Mucosa of descending colon (tissue), 3 donors: ENCODE results near the gene EIF4G3. TPM values are rescaled to one million over a fixed set of nuclear protein-coding genes. Genes with fewer than 3 reads are reported as not detected.

Experiments
- ATAC-seq: fragments of 200-7000 bp; cut with Tn5 transposase; one replicate; pipeline ENCODE4 v1.9.1; 2020; ENCODE audit warnings: mild to moderate bottlenecking, moderate library complexity
- DNase-seq, 3 donors: peaks; one replicate each; pipeline ENCODE4 v3.0.0-alpha.2; 2020
- H3K36me3 ChIP-seq: fragments of 200-600 bp; one replicate; pipeline ENCODE4 v1.8.0; 2021; ENCODE audit warnings: low read depth, mild to moderate bottlenecking
- H3K4me1 ChIP-seq: fragments of 200-600 bp; one replicate; pipeline ENCODE4 v1.8.0; 2021; ENCODE audit warnings: low read depth, mild to moderate bottlenecking
- H3K4me3 ChIP-seq: fragments of 200-600 bp; one replicate; pipeline ENCODE4 v1.8.0; 2021; ENCODE audit warnings: mild to moderate bottlenecking
- H3K9me3 ChIP-seq: fragments of 200-600 bp; one replicate; pipeline ENCODE4 v1.8.0; 2021; ENCODE audit warnings: mild to moderate bottlenecking
- intact Hi-C, 2 donors: fragments of 100-400 bp; cut with DNase I in 1 of 2; cut with micrococcal nuclease in 1 of 2; formaldehyde crosslinking; loops; one replicate each; pipeline versions ENCODE4 v1.11.0 to v1.11.1; 2022; cut with DNase I, micrococcal nuclease
- total RNA-seq, 3 donors: library from RNA; stranded (reverse); fragmentation: NEBNext Ultra II Directional in 2 of 3; extraction: Animal tissue kit (Norgen Biotek cat#: 25700) in 2 of 3; gene quantifications; one replicate each; pipeline versions ENCODE4 v1.2.1 to v1.2.4, GENCODE V29; 2021 to 2023
- TF ChIP-seq, protein P1 (sequence below): fragments of 200-600 bp; IDR thresholded peaks from one replicate; pipeline ENCODE4 v1.8.0; 2022; ENCODE audit warnings: antibody characterized with exemption, mild to moderate bottlenecking
- donor health status: DM: no; HTN: no; CAD: no; lungs with moderate emphysema.
- donor health status: DM: no; HTN: no; CAD: no.
- donor health status: DM: no; HTN: yes; CAD: no.

The EIF4G3 gene
- total RNA-seq, 3 donors from 2014 or later: 59.5 to 106 (median 90.8) TPM

DNA sequence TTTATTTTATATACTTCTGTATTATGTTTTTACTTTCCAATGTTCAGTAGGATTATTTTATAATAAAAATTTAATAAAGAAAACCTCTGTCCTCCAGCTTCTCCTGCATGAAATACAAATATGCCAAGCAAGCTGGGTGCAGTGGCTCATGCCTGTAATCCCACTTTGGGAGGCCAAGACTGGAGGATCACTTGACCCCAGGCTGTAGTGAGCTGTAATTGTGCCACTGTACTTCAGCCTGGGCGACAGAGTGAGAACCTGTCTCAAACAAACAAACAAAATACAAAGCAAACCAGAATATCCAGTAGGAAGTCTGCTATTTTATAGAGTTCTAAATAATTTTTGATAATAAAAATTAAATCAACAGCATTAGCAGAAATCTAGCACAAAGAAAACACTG, 168.8 kb downstream of the EIF4G3 start:
- no peaks in the 10 kb centered on the region for H3K4me1 ChIP-seq
- intact Hi-C loops: no loop called here
- TF ChIP-seq, protein P1, sequence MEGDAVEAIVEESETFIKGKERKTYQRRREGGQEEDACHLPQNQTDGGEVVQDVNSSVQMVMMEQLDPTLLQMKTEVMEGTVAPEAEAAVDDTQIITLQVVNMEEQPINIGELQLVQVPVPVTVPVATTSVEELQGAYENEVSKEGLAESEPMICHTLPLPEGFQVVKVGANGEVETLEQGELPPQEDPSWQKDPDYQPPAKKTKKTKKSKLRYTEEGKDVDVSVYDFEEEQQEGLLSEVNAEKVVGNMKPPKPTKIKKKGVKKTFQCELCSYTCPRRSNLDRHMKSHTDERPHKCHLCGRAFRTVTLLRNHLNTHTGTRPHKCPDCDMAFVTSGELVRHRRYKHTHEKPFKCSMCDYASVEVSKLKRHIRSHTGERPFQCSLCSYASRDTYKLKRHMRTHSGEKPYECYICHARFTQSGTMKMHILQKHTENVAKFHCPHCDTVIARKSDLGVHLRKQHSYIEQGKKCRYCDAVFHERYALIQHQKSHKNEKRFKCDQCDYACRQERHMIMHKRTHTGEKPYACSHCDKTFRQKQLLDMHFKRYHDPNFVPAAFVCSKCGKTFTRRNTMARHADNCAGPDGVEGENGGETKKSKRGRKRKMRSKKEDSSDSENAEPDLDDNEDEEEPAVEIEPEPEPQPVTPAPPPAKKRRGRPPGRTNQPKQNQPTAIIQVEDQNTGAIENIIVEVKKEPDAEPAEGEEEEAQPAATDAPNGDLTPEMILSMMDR: no peak
- no peaks in the 10 kb centered on the region for H3K36me3 ChIP-seq
- H3K4me3 ChIP-seq: no peak overlapping the region
- no peak for ATAC-seq
- H3K9me3 ChIP-seq: no peaks in the 10 kb centered on the region
- DNase-seq: no peak

DNA sequence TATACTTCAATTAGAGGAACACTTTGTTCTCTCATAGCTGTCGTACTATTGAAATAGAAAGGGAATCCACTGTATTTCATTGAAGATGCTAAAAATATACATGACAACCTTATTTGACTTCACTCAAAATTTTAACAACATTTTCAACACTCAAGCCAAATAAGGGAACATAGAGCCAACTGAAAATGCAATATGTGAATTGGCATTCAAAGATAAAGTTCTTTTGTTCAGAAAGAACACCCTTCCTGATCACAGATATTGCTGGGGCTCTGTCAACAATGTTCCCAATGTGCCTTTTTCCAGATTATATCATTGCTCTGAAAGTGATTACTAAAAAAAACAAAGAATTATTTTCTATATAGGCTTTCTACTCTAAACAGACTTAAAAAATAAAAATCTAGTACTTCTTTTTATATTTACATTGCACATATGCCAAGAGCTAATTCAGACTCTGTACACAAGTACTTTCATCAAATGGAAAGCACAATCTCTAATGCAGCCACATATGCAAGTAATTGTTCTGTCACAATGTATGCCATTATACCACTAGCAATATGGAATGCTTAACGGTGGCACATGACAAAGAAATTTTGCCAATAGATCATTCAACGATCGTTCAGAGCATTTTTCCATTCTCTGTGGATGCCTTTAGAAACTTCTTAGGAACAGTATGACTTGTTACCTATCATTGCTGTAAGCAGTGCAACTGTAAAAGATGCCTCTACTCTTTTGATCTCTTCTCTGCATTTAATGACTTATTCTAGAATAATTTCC, 171.0 kb downstream of the EIF4G3 start:
- intact Hi-C loops: no loop called here
- no peak for DNase-seq
- H3K4me3 ChIP-seq: no peak overlapping the region
- no peaks in the 10 kb centered on the region for H3K4me1 ChIP-seq
- ATAC-seq: no peak
- no peaks in the 10 kb centered on the region for H3K9me3 ChIP-seq
- TF ChIP-seq, protein P1: no peak
- no peaks in the 10 kb centered on the region for H3K36me3 ChIP-seq

DNA sequence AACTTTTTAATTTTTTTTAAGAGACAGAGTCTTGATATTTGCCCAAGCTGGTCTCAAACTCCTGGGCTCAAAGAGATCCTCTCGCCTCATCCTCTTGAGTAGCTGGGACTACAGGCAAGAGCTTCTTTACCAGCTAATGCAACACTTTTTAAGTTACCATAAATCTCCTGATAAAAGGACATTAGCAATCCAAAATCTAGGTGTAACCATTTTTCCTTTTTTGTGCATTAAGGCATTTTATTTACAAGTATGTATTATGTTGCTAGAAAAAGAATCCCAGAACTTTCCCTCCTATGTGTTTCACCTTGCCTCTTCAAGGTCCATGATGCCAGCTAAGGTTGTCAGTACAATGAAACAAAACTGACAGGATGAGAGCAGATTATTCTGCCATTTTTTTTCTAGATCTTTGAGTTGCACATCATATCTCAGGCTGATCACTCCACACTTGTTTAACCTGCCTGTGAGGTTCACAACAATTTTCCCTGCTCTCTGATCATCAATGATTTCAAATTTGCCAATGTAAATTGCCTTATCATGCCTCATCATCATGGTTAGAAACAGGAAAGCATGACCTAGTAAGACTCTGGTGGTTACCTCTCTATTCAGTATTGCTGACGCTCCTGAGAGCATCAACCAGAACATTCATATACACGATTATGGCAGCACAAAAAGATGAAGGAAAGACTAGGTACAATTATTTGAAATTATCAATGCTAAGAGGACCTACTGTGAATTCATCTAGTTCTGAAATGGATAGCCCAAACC, 173.2 kb downstream of the EIF4G3 start:
- no peak for ATAC-seq
- intact Hi-C loops: no loop called here
- Histone ChIP-seq H3K36me3 (no peaks in the 10 kb centered on the region), H3K9me3 (no peaks in the 10 kb centered on the region), H3K4me3 (no peak overlapping the region), H3K4me1 (no peaks in the 10 kb centered on the region)
- TF ChIP-seq, protein P1: no peak
- no peak for DNase-seq

DNA sequence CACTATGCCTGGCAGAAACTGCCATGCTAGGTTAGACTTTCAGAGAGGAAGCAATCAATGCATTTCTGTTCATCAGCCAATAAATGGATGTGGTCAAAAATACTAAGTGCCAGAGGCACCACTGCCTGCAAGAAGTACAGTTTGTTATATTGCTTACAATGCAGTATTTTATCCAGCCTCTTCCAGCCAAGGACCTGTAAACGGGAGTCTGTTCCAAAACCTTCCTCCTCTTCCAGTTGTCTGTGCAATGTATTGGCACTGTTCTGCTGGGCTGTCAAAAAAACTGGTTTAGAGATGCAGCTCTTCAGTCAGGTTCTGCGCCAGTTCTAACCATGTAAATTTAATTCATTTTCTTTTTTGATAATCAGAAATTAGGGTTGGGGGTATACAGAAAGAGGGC, 175.7 kb downstream of the EIF4G3 start:
- ATAC-seq: no peak
- Histone ChIP-seq H3K4me1 (no peaks in the 10 kb centered on the region), H3K36me3 (no peaks in the 10 kb centered on the region), H3K9me3 (no peaks in the 10 kb centered on the region), H3K4me3 (no peak overlapping the region)
- TF ChIP-seq, protein P1: no peak
- intact Hi-C loops: no loop called here
- no peak for DNase-seq

DNA sequence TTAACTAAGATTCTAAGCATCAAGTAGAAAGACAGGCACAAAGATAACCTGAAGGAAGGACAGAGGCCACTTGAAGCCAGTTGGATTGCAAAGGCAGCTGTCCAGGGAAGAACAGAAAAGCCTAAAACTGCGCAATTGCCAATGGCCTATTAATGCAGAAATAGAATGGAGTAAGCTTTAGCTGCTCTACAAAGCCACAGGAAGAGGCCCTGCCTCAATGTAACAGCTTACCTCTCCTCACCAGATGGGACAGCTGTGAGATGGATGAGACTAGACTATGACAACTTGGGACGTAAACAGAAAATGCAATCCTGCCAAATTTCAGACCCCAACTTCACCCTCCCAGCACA, 176.5 kb downstream of the EIF4G3 start:
- H3K9me3 ChIP-seq: no peaks in the 10 kb centered on the region
- ATAC-seq: no peak
- no peaks in the 10 kb centered on the region for H3K36me3 ChIP-seq
- intact Hi-C loops: no loop called here
- TF ChIP-seq, protein P1: no peak
- no peaks in the 10 kb centered on the region for H3K4me1 ChIP-seq
- DNase-seq: no peak
- no peak overlapping the region for H3K4me3 ChIP-seq
